SK-N-SH (cell line): Measurements from ENCODE around the gene SUCLG2.

ENCODE experiments used
- EP300 ChIP-seq, 2 experiments: IDR thresholded peaks; 2 replicates each; pipeline versions ENCODE4 v1.4.0 to v1.6.1; 2012; ENCODE audit warnings: borderline replicate concordance in 1 of 2, low read depth in 1 of 2, low read length in 1 of 2
- EZH2phosphoT487 ChIP-seq: fragments of 200-600 bp; sonication (generic); IDR thresholded peaks from 2 replicates; pipeline ENCODE4 v1.6.1; 2017; ENCODE audit warnings: low read depth, mixed run types, mild to moderate bottlenecking, antibody characterized with exemption, moderate library complexity, borderline replicate concordance
- TAF1 ChIP-seq: IDR thresholded peaks from 2 replicates; pipeline ENCODE4 v1.6.1; 2012; ENCODE audit warnings: low read depth, mild to moderate bottlenecking, low read length, moderate library complexity, borderline replicate concordance
- YY1 ChIP-seq: IDR thresholded peaks from 2 replicates; pipeline ENCODE4 v1.4.0; 2012; ENCODE audit warnings: low read depth, mild to moderate bottlenecking
- TF ChIP-seq, protein P1 (sequence below): IDR thresholded peaks from 2 replicates; pipeline ENCODE4 v1.4.0; 2012; ENCODE audit warnings: low read depth
- TF ChIP-seq, protein P2 (sequence below): fragments of 200-600 bp; sonication (generic); IDR thresholded peaks from 2 replicates; pipeline ENCODE4 v1.6.1; 2017; ENCODE audit warnings: antibody characterized with exemption, mild to moderate bottlenecking, moderate library complexity

DNA sequence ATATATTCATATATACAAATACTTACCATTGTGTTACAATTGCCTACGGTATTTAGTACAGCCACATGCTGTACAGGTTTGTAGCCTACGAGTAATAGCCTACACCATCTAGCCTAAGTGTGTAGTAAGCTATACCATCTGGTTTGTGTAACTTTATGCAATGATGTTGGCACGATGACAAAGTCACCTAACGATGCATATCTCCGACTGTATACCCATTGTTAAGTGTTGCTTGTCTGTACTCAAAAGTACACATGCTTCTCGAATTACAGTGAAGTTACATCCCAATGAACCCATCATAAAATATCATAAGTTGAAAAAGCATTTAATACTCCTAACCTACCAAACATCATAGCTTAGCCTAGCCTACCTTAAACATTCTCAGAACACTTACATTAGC lies 329.2 kb downstream of the SUCLG2 start:
- TF ChIP-seq, protein P1, sequence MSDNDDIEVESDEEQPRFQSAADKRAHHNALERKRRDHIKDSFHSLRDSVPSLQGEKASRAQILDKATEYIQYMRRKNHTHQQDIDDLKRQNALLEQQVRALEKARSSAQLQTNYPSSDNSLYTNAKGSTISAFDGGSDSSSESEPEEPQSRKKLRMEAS, result no peak
- TF ChIP-seq, protein P2, sequence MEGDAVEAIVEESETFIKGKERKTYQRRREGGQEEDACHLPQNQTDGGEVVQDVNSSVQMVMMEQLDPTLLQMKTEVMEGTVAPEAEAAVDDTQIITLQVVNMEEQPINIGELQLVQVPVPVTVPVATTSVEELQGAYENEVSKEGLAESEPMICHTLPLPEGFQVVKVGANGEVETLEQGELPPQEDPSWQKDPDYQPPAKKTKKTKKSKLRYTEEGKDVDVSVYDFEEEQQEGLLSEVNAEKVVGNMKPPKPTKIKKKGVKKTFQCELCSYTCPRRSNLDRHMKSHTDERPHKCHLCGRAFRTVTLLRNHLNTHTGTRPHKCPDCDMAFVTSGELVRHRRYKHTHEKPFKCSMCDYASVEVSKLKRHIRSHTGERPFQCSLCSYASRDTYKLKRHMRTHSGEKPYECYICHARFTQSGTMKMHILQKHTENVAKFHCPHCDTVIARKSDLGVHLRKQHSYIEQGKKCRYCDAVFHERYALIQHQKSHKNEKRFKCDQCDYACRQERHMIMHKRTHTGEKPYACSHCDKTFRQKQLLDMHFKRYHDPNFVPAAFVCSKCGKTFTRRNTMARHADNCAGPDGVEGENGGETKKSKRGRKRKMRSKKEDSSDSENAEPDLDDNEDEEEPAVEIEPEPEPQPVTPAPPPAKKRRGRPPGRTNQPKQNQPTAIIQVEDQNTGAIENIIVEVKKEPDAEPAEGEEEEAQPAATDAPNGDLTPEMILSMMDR, result no peak
- TF ChIP-seq EZH2phosphoT487 (no peak), YY1 (no peak), TAF1 (no peak), EP300 (IDR thresholded peaks at IDR 0.05; ENCODE audit: borderline replicate concordance in 1 of 2, low read depth in 1 of 2, low read length in 1 of 2) (no peak)
